ENCODE data around the gene UBE2I.

DNA sequence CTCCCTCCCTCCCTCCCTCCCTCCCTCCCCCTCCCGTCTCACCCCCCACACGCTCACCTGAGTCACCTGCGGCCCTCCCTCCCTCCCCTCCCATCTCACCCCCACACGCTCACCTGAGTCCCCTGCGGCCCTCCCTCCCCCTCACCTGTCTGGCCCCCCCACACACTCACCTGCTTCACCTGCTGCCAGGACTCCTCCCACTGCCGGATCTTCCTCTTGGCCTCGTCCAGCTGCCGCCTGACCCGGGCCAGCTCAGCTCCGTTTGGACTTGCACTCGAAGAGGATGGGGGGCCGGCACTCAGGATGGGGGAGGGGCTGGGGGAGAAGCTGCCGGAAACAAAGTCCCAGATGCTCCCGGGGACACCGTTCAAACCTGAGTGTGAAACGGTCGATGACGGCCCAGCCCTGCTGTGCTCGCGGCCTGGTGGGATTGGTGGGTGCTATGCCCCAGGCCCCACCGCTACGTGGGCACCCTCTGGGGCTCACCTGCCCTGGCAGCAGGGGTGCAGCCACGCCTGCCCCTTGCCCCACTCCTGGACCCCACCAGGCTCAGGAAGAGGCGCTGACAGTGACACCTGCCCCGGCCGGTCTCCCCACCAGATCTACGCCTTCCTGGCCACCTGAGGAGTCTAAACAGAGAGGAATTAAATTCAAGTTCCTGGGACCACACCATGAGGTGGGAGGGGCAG is 58.2 kb downstream of the UBE2I start:
- TF ChIP-seq, protein P1, sequence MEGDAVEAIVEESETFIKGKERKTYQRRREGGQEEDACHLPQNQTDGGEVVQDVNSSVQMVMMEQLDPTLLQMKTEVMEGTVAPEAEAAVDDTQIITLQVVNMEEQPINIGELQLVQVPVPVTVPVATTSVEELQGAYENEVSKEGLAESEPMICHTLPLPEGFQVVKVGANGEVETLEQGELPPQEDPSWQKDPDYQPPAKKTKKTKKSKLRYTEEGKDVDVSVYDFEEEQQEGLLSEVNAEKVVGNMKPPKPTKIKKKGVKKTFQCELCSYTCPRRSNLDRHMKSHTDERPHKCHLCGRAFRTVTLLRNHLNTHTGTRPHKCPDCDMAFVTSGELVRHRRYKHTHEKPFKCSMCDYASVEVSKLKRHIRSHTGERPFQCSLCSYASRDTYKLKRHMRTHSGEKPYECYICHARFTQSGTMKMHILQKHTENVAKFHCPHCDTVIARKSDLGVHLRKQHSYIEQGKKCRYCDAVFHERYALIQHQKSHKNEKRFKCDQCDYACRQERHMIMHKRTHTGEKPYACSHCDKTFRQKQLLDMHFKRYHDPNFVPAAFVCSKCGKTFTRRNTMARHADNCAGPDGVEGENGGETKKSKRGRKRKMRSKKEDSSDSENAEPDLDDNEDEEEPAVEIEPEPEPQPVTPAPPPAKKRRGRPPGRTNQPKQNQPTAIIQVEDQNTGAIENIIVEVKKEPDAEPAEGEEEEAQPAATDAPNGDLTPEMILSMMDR (tag by site-specific recombination; IDR thresholded peaks at IDR 0.05) = no peak
- TF ChIP-seq ZBTB8A (tag by site-specific recombination; IDR thresholded peaks at IDR 0.05) = no peak
- TF ChIP-seq, protein P2, sequence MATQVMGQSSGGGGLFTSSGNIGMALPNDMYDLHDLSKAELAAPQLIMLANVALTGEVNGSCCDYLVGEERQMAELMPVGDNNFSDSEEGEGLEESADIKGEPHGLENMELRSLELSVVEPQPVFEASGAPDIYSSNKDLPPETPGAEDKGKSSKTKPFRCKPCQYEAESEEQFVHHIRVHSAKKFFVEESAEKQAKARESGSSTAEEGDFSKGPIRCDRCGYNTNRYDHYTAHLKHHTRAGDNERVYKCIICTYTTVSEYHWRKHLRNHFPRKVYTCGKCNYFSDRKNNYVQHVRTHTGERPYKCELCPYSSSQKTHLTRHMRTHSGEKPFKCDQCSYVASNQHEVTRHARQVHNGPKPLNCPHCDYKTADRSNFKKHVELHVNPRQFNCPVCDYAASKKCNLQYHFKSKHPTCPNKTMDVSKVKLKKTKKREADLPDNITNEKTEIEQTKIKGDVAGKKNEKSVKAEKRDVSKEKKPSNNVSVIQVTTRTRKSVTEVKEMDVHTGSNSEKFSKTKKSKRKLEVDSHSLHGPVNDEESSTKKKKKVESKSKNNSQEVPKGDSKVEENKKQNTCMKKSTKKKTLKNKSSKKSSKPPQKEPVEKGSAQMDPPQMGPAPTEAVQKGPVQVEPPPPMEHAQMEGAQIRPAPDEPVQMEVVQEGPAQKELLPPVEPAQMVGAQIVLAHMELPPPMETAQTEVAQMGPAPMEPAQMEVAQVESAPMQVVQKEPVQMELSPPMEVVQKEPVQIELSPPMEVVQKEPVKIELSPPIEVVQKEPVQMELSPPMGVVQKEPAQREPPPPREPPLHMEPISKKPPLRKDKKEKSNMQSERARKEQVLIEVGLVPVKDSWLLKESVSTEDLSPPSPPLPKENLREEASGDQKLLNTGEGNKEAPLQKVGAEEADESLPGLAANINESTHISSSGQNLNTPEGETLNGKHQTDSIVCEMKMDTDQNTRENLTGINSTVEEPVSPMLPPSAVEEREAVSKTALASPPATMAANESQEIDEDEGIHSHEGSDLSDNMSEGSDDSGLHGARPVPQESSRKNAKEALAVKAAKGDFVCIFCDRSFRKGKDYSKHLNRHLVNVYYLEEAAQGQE (tag by site-specific recombination; IDR thresholded peaks at IDR 0.05) = no peak
- TF ChIP-seq, protein P3, sequence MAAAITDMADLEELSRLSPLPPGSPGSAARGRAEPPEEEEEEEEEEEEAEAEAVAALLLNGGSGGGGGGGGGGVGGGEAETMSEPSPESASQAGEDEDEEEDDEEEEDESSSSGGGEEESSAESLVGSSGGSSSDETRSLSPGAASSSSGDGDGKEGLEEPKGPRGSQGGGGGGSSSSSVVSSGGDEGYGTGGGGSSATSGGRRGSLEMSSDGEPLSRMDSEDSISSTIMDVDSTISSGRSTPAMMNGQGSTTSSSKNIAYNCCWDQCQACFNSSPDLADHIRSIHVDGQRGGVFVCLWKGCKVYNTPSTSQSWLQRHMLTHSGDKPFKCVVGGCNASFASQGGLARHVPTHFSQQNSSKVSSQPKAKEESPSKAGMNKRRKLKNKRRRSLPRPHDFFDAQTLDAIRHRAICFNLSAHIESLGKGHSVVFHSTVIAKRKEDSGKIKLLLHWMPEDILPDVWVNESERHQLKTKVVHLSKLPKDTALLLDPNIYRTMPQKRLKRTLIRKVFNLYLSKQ (tag by site-specific recombination; IDR thresholded peaks at IDR 0.05; ENCODE audit: borderline replicate concordance) = no peak
- no peak for TF ChIP-seq SP2 (tag by site-specific recombination; IDR thresholded peaks at IDR 0.05)
- no peak for TF ChIP-seq ZBTB17 (tag by site-specific recombination; IDR thresholded peaks at IDR 0.05)
- TF ChIP-seq ZNF302 (tag by site-specific recombination; IDR thresholded peaks at IDR 0.05; ENCODE audit: low read depth) = no peak
- no peak for TF ChIP-seq ZNF10 (tag by site-specific recombination; IDR thresholded peaks at IDR 0.05)
- TF ChIP-seq, protein P4, sequence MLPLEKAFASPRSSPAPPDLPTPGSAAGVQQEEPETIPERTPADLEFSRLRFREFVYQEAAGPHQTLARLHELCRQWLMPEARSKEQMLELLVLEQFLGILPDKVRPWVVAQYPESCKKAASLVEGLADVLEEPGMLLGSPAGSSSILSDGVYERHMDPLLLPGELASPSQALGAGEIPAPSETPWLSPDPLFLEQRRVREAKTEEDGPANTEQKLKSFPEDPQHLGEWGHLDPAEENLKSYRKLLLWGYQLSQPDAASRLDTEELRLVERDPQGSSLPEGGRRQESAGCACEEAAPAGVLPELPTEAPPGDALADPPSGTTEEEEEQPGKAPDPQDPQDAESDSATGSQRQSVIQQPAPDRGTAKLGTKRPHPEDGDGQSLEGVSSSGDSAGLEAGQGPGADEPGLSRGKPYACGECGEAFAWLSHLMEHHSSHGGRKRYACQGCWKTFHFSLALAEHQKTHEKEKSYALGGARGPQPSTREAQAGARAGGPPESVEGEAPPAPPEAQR (tag by site-specific recombination; IDR thresholded peaks at IDR 0.05) = no peak
- TF ChIP-seq ZNF184 (tag by site-specific recombination; IDR thresholded peaks at IDR 0.05) = no peak

Data from HEK293 (cell line).